ENCODE data around the gene CDA.

GRCh38 chr1:20632386-20632785 is 43.5 kb downstream of the CDA start:
- TF ChIP-seq, protein P1, sequence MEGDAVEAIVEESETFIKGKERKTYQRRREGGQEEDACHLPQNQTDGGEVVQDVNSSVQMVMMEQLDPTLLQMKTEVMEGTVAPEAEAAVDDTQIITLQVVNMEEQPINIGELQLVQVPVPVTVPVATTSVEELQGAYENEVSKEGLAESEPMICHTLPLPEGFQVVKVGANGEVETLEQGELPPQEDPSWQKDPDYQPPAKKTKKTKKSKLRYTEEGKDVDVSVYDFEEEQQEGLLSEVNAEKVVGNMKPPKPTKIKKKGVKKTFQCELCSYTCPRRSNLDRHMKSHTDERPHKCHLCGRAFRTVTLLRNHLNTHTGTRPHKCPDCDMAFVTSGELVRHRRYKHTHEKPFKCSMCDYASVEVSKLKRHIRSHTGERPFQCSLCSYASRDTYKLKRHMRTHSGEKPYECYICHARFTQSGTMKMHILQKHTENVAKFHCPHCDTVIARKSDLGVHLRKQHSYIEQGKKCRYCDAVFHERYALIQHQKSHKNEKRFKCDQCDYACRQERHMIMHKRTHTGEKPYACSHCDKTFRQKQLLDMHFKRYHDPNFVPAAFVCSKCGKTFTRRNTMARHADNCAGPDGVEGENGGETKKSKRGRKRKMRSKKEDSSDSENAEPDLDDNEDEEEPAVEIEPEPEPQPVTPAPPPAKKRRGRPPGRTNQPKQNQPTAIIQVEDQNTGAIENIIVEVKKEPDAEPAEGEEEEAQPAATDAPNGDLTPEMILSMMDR (IDR thresholded peaks at IDR 0.05): no peak
- no peak for TF ChIP-seq POLR2A (IDR thresholded peaks at IDR 0.05)
